Omental fat pad (tissue), 4 donors: Measurements from ENCODE around the gene ARL4D. TPM values are rescaled to one million over a fixed set of nuclear protein-coding genes. Genes with fewer than 3 reads are reported as not detected.
"Not testable (repeated sequence)": the region's sequence is repeated elsewhere in the genome, so short reads cannot be mapped to it uniquely, and the experiment has no call there.

Experiments used
- ATAC-seq: fragments of 150-250 bp; one replicate; pipeline ENCODE4 v1.9.1; 2016; ENCODE audit warnings: mild to moderate bottlenecking, moderate library complexity; ENCODE audit not compliant: low FRiP score
- DNase-seq: peaks from one replicate; pipeline ENCODE4 v3.0.0-alpha.2; 2019; ENCODE audit warnings: low spot score
- CTCF ChIP-seq, 3 donors: fragments of 450-650 bp; IDR thresholded peaks; one replicate each; pipeline ENCODE4 v1.5.1; 2016 to 2017; ENCODE audit warnings: antibody characterized with exemption in 3 of 3, mild to moderate bottlenecking in 3 of 3, moderate library complexity in 2 of 3
- total RNA-seq, 4 donors: library from RNA; depleted of rRNA; stranded (reverse); fragments of >200 nt; gene quantifications; one replicate each; pipeline ENCODE4 v1.1.0, GENCODE V29; 2016

The ARL4D gene
- total RNA-seq, 4 donors from 2014 or later, result 11.8 to 42.8 (median 27.1) TPM

GRCh38 chr17:43363181-43363925 lies 35.4 kb upstream of the ARL4D start:
- TF ChIP-seq CTCF (IDR thresholded peaks at IDR 0.05), result no peak
- DNase-seq, result no peak
- ATAC-seq, result no peak

GRCh38 chr17:43363926-43364285 lies 34.9 kb upstream of the ARL4D start:
- DNase-seq, result no peak
- ATAC-seq, result no peak
- no peak for TF ChIP-seq CTCF (IDR thresholded peaks at IDR 0.05)

GRCh38 chr17:43365356-43365755 lies 33.4 kb upstream of the ARL4D start:
- TF ChIP-seq CTCF (IDR thresholded peaks at IDR 0.05), result no peak
- ATAC-seq, result no peak
- no peak for DNase-seq

- DNase-seq, ATAC-seq: not testable (repeated sequence)
These were observed 32.9 kb upstream of the ARL4D start for GRCh38 chr17:43365921-43366320.

- no peak for DNase-seq
- TF ChIP-seq CTCF (IDR thresholded peaks at IDR 0.05), result no peak
- ATAC-seq, result no peak
These were observed 31.7 kb upstream of the ARL4D start for GRCh38 chr17:43366891-43367736.

- TF ChIP-seq CTCF (IDR thresholded peaks at IDR 0.05), result no peak
- peak; percentile 8 for ATAC-seq
- no peak for DNase-seq
These were observed 31.0 kb upstream of the ARL4D start for GRCh38 chr17:43367737-43368242.

GRCh38 chr17:43368740-43369506 lies 29.9 kb upstream of the ARL4D start:
- peak; percentile 72 for ATAC-seq
- DNase-seq, result peak; percentile 37
- no peak for TF ChIP-seq CTCF (IDR thresholded peaks at IDR 0.05)
